HG02840 (cell line): ENCODE measurements around the gene PRR18.
"Not testable (repeated sequence)": the region's sequence is repeated elsewhere in the genome, so short reads cannot be mapped to it uniquely, and the experiment has no call there.

Experiments
- ATAC-seq: cut with Tn5 transposase; IDR thresholded peaks from one replicate; pipeline ENCODE4 v1.9.1; 2021; ENCODE audit warnings: mild to moderate bottlenecking, moderate library complexity, moderate number of reproducible peaks; ENCODE audit not compliant: unreplicated experiment, low FRiP score

Gene PRR18, protein sequence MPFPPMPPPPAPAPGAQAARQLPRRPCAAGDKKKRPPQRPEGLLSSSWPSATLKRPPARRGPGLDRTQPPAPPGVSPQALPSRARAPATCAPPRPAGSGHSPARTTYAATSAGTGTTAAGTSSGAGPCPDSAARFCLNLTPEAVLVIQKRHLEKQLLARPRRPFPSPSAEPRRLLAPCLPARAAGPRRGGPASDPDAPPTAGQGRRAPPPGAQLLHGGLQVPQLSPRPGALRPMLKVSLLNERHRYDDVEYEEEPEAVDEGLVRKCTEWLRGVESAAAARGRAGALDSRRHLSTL

DNA sequence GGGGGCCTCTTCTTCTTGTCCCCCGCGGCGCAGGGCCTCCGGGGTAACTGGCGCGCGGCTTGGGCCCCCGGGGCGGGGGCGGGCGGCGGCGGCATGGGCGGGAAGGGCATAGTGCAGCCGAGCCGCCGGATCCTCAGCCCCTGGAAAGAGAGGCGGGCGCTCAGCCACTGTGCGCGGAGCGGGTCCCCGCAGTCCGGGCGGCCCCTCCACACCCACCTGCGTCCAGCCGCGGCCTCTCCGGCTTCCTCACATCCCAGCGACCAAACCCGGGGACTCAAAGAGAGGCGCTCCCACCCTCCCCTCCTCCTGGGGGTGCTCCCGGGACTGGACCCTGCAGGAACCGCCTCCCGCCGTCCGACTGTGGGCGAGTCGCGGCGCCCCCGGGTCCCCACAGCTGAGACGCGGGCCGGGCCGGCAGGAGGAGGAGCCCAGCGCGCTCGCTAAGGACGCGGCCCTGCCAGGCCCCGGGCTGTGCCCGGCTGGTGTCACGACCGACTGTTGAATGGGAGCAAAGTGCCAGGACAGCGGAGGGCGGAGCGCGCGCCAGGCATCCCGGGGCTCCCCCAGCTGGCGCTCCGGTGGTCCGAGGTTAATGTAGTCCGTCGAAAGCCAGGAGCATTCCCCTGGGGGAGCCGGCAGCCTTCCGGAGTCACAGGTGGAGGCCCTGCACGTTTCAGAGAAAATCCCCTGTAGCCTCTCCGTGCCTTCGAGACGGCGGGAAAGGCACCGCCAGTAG, at the start of gene PRR18:
PRR18 (minus strand) TSS at position 360 of the 736 bp plus-strand sequence; CDS start at position 110, 250 bp downstream.
- no peak for ATAC-seq

DNA sequence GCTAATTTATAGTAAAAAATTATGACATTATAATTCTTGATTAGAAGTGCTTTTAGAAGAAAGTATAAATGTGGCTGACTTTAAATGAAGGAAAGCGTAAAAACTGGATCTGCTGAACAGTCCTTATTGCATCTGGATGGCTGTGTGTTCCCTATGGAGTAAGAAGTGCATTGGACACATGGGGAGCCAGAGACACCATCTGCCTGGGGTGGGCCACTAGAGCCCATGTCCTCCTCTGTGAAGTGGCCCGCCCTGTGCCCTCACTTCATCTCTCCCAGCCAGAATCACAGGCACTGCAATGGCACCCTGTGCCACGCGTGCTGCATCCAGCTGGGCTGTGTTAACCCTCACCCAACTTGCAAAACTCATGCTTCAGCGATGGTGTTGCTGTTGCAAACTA, 47.4 kb upstream of the PRR18 start:
- ATAC-seq: no peak

DNA sequence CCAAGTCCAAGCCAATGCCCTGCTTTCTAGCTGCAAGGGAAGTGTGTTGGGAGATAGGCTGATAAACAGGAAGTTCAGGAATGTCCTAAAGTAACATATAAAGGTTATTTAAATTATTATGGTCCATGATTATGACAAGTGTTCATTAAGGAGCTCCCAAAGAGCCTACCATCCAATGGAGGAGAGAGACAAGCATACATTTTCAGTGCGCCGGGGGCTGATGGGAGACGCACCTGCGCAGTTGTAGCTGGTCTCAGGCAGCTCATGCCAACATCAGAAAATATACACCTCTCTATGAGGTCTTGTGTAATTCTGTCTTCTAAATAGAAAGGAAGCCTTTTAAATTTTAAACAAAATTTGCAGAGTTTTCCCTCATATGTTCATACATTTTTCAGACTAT, 46.8 kb upstream of the PRR18 start:
- ATAC-seq: no peak

DNA sequence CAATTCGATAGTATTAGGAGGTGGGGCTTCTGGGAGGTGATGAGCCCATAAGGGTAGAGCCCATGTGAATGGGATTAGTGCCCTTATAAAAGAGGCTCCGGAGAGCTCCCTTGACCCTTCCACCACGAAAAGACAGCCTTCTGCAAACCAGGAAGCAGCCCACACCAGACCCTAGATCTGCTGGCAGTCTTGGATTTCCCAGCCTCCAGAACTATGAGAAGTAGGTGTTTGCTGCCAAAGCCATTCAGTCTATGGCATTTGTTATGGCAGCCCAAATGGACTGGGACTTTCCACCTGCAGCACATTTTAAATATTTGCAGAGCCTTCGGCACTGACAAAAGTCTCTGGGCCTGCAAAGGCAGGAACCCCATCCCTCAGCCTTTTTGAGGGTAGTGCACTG, 46.0 kb upstream of the PRR18 start:
- ATAC-seq: no peak

DNA sequence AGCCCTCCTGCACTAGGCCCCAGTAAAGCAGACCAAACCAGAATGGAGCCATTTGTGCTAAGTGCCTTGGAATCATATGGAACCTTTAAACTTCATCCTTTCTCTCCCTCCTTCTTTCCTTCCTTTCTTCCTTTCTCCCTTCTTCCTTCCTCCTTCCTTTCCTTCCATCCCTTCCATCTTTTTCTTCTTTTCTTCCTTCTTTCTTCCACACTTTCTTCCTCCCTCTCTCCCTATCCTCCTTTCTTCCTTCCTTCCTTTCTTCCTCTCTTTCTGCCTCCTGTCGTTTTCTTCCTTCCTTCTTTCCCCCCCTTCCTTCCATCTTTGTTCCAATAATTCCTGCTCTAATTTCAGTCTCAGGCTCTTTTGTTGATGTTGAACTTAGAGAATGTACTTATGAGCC, 45.3 kb upstream of the PRR18 start:
- no peak for ATAC-seq

DNA sequence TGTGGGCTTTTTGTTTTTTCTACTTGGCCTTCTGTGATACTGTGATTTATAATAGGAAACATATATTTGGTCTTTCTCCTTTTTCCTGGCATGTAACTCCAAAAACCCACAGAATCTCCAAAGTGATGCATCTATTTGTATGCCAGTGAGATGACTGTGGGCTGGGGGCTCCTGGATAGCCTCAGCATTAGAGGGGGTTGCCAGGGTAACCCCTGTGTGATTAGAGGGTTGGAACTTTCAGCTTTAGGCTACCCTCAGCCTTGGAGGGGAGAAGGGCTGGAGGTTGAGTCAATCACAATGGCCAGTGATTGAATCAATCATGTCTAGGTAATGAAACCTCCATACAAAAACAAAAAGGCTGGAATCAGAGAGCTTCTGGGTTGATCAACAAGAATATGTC, 44.7 kb upstream of the PRR18 start:
- ATAC-seq: no peak

DNA sequence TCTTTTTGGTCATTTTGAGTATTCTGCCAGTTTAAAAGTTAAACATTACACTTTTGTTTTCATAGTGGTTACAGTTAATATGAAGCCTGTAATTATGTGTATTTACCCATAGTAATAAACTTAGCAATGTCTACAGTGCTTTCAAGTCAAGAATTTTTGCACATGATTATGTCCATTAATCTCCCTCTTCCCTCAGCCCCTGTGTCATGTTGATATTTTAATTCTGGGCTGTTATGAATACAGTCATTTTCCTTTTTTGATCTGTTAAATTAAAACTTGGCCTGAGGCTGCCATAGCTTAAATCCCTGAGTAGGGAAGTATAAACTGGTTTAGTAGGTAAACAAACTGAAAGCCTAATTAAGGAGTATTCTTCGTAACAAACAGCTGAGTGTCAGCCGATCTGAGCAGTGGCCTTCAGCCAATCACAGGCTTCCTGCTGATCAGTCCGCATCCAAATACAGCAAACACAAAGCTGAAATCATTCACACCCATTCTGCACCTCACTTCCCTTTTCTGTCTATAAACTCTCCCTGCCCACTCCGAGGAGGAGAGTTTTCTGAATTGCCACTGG, 43.6 kb upstream of the PRR18 start:
- ATAC-seq: peak; percentile 95

DNA sequence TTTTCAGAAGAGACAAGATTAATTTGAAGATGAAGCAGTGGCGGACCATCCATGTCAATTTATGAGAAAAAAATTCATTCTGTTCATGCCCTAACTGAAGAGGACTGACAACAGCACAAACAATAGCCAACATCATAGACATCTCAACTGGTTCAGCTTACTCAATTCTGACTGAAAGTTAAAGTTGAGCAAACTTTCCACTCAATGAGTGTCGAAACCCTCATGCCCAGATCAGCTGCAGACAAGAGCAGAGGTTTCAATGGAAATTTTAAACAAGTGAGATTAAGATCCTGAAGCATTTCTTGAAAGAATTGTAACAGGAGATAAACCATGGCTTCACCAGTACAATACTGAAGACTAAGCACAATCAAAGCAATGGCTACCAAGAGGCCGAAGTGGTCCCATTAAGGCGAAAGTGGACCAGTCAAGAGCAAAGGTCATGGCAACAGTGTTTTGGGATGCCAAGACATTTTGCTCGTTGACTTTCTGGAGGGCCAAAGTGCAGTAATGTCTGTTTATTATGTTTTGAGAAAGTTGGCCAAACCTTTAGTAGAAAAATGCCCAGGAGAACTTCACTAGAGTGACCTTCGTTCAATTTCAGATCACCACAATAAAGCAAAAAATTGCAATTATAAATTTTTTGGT, 40.2 kb upstream of the PRR18 start:
- no peak for ATAC-seq

DNA sequence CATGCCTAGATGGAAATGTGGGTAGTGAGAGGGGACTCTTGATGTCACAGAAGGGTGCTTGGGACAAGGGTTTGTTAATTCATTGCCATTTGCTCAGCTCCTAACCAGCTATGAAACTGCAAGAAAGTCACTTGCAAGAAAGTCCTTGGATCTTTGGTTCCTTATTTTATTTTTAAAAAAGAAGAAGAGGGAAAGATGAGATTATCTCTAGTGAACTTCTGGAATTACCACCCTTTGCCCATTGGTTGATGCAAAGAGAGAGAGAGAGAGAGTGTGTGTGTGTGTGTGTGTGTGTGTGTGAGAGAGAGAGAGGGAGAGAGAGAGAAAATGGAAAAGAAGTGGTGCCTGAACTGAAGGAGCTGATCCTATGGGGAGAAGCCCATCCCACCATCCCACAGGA, 38.8 kb upstream of the PRR18 start:
- ATAC-seq: no peak

DNA sequence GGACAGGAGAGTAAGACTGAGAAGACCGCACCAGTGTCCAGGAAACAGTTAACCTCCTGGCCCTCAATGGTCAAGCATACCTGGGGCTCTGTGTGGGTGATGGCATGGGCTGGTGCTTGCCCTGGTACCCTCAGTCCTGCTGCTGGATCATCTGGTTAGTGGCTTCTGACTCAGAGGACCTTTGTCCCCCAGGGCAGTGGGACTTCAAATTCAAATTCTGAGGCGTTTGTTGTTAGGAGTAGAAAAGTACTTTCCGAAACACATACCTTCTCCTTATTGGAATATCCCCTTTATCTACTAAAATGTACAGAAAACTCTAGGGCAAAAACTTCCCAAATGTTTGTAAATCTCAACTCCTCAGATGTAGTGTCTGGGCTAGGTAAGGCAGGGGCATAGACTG, 38.3 kb upstream of the PRR18 start:
- ATAC-seq: no peak

DNA sequence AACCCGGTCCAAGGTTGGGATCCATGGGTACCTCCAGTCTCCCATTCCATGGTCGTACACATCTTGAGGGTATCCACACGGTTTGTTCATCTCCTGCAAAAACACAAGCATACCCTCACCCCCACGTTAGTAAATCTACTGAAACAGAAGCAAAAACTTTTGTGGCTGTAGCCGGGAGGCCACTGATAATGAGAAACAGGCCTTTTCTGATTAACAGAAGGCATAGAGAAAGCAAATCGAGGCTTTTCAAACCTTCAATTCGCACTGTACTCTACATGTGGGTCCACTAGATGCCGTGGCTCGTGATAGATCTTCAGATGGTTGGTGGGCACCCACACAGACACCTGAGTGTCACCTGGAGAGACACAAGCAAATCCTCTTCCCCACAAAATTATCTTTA, 37.5 kb upstream of the PRR18 start:
- not testable (repeated sequence) for ATAC-seq

DNA sequence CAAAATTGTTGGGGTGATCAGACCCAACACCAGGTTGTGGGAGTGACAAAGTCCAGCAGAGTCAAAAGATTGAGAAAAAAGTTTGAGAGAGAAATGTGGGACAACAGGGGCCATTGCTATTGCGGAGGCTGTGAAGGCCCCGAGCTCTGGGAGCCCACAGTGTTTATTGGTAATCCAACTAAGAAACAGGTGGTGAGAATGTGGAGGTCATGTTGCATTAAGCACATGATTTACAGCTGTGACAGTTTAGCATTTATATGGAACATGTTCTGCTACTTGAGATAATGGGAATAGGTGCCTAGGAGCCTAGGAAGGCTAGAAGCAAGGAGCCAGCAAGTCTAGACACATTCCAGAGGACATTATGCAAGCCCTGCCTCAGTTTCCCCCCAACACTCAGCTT, 36.7 kb upstream of the PRR18 start:
- not testable (repeated sequence) for ATAC-seq

DNA sequence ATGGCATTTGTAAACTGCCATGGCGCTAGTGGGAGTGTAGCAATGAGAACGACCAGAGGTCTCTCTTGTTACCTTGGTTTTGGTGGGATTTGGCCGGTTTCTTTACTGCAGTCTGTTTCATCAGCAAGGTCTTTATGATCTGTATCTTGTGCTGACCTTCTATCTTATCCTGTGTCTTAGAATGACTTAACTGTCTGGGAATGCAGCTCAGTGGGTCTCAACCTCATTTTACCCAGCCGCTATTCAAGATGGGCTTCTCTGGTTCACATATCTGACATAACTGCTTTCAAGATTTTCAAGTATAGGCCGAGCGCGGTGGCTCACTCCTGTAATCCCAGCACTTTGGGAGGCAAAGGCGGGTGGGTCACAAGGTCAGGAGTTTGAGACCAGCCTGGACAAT, 36.0 kb upstream of the PRR18 start:
- ATAC-seq: no peak

DNA sequence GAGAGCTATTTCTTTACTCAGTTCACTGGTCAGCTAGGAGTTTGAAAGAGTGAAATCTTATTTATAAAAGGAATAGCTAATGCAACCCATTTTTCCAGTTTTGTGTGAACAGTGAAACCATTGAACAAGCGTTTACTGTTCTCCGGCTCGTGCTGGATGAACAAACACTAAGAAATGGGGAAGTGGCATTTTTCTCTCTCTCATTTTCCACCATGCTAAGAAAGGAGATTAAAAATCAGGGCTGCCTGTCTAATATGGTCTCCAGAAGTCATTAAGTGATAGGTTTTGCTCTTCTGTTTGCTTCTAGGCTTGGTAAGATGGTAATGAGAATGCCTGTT, 34.9 kb upstream of the PRR18 start:
- peak; percentile 22 for ATAC-seq

DNA sequence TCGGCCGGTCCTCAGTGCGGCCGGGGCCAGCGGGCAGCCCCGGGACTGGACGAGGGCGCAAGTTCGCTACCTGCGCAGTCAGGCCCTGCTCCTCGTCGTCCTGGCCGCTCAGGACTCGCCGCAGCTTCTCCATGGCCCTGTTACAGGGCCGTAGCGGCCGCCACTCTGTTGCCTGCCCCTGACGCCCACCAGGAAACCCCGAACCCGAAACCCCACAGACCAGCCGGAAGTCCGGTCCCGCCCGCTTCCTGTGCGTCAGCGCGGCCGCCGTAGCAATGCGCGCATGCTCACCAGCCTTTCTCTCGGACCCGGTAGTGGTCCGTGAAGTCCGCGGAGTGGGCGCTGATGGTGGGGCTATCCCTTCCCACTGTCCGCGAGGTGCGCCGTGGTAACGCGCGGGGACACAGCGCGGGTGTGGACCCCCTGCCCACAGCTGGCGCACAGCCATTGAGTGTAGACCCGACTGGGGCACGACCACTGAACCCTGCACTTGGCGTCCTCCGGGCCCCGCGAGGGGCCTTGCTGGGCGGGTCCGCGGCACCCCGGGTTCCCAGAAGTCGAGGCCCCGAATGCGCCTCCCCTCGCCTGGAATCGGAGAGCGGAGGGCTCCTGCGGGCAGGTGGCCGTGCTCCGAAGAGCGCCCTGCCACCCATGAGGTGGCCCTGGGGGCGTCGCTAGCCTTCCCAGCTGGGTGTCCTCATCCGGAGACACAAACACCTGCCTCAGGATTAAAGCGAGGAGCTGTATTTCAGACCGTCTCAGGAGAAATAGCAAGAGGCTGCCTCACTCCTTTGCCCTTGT, 34.4 kb upstream of the PRR18 start, which contains the start of gene SFT2D1:
SFT2D1 (minus strand) TSS at position 197 of the 801 bp plus-strand sequence; CDS start at position 133, 64 bp downstream.
- peak; percentile 94 for ATAC-seq

DNA sequence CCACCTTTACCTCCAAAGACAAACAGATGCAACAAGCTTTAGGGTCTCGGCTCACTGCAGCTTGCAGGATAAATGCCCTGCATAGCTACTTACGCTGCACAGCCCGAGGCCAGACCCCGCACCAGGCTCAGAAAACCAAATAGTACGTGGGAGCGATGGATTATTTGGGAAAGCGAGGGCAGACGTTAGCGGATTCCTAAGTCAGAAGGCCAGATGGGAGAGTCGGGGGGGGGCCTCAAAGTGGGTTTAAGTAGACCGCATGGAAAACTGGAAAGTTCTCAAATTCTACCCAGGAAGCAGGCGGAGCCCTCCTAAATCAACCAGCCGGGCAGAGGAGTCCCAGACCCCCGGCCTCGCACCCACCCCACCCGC, 33.8 kb upstream of the PRR18 start:
- ATAC-seq: no peak

DNA sequence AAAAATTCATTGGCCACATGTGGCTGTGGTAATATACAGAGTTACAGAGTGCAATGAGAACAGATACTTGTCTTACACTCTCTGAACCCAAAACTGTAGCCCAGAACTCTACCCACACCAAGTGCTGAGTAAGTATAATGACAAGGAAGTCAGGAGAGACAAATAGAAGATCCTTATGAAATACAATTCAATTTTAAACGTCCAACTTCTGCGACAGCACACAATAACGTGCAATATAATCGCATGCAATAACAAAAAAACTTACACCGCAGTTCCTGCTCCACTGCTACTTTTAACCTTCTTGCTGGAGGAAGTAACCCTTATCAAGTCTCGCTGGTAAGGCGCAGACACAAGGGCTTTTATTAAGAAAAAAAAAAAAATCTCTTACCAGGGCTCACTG, 33.3 kb upstream of the PRR18 start:
- ATAC-seq: no peak

DNA sequence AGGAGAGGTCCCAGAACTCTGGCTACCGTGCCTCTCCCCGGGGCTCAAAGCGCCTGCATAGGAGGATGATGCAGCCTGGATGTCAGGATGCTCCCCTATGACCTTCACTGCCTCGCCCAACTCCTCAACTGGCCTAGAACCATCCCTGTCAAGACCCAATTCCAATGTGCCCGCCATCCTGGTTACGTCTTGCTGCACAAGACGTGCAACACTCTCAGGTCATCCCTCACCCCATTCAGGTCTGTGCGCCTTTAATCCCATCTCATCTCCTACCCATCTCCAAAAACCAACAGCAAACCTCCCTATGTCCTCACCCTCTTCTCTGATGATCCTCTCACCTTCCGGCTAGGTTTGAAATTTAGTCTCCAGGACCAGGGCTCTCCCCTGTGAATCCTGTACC, 30.7 kb upstream of the PRR18 start:
- no peak for ATAC-seq

DNA sequence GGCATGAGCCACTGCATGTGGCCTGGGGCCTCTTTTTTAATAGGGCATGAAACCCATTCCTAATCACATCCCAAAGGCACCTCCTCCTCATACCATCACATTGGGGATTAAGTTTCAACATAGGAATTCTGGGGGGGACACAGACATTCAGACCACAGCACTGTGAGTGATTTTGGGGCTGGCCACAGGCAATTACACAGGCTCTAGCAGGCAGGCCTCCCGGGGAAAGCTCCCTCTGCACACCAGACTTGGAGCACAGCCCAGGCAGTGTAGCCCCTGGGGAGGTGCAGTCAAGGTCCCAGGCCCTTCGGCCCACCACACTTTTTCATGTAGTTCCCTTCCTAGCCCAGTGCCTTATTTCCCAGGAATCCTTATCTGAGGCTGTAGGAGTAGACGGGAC, 28.7 kb upstream of the PRR18 start:
- ATAC-seq: no peak
